ENCODE results near the gene PHLDA2.
"Not testable (repeated sequence)": the region's sequence is repeated elsewhere in the genome, so short reads cannot be mapped to it uniquely, and the experiment has no call there.

Gene PHLDA2

DNA sequence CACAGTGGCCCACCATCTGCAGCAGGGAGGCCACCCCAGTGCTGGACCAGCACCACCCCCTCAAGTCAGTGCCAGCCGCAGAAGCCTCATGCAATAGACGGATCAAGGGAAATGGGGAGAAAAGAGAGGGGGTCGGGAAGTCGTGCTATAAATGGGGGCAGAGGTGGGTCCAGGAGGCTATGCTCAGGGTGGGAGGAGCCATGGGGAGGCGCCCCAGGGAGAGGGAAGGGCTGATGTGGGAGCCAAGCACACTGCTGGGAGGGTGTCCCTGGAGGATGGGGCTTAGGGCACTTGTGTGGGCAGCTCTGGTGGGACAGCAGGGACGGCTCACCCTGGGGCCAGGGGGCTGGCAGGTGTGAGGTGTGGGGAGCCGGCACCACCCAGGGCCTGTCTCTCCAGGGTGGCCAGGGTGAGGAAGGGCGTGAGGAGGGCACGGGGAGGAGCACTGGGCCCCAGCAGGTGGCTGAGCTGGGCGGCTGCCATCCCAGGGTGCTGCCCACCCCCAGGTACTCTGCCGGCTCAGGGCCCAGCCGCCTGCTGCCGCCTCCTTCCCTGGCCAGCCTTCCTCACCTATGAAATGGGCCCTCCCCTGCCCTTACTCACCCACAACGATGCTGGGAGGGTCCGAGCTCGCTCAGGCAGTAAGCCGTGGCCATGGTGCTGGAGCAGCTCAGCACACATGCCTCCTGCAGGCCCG lies 18.0 kb downstream of the PHLDA2 start:
- in situ Hi-C loops (cut with MboI; ENCODE audit: low sequenced_read_pairs, unreplicated experiment) = no loop called here
- no peak for TF ChIP-seq CTCF (IDR thresholded peaks at IDR 0.05; ENCODE audit: borderline replicate concordance, control extremely low read depth, extremely low read depth, insufficient read depth, missing control alignments)
- DNase-seq (ENCODE audit: low spot score) = peak; percentile 36

GRCh38 chr11:2910401-2910955 lies 18.7 kb downstream of the PHLDA2 start:
- DNase-seq (ENCODE audit: low spot score) = no peak
- no peak for TF ChIP-seq CTCF (IDR thresholded peaks at IDR 0.05; ENCODE audit: borderline replicate concordance, control extremely low read depth, extremely low read depth, insufficient read depth, missing control alignments)
- in situ Hi-C loops (cut with MboI; ENCODE audit: low sequenced_read_pairs, unreplicated experiment) = no loop called here

- in situ Hi-C loops (cut with MboI; ENCODE audit: low sequenced_read_pairs, unreplicated experiment) = no loop called here
- no peak for TF ChIP-seq CTCF (IDR thresholded peaks at IDR 0.05; ENCODE audit: borderline replicate concordance, control extremely low read depth, extremely low read depth, insufficient read depth, missing control alignments)
- DNase-seq (ENCODE audit: low spot score) = no peak
Observed at GRCh38 chr11:2909133-2909902, 19.9 kb downstream of the PHLDA2 start.

DNA sequence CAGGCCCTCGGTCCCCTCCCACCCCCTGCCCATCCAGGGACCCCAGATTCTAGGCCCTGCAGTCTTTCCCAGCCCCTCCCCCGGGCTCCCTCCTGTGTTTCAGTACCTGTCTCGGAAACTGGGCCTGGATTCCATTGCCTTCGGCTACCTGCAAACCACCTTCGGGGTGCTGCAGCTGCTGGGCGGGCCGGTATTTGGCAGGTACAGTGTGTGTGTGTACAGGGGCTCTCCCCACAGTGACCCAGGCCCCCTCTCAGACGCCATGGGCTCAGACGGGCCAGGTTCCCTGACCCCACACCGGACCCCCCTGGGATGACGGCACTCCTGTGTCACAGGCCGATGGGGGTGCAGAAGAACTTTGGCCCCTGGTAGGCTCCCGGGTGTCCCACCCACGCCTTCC lies 21.1 kb downstream of the PHLDA2 start:
- in situ Hi-C loops (cut with MboI; ENCODE audit: low sequenced_read_pairs, unreplicated experiment) = no loop called here
- no peak for DNase-seq (ENCODE audit: low spot score)
- TF ChIP-seq CTCF (IDR thresholded peaks at IDR 0.05; ENCODE audit: borderline replicate concordance, control extremely low read depth, extremely low read depth, insufficient read depth, missing control alignments) = no peak

DNA sequence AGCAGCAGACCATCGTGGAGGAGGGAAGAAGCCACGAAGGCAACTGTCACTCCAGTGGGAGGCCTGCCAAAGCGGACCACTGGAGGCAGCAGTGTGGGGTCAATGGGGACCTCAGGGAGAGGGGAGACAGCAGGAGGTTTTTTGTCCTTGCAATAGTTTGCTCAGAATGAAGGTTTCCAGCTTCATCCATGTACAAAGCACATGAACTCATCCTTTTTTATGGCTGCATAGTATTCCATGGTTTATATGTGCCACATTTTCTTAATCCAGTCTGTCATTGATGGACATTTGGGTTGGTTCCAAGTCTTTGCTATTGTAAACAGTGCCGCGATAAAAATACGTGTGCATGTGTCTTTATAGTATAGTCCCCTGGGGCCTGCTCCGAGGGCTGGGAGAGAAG lies 23.9 kb downstream of the PHLDA2 start:
- DNase-seq (ENCODE audit: low spot score); in situ Hi-C loops (cut with MboI; ENCODE audit: low sequenced_read_pairs, unreplicated experiment): not testable (repeated sequence)

- in situ Hi-C loops (cut with MboI; ENCODE audit: low sequenced_read_pairs, unreplicated experiment) = no loop called here
- TF ChIP-seq CTCF (IDR thresholded peaks at IDR 0.05; ENCODE audit: borderline replicate concordance, control extremely low read depth, extremely low read depth, insufficient read depth, missing control alignments) = no peak
- DNase-seq (ENCODE audit: low spot score) = no peak
Observed at GRCh38 chr11:2904153-2905052, 24.8 kb downstream of the PHLDA2 start.

Data from GM13976 (cell line).